ENCODE measurements around the gene GRPEL2.

- TF ChIP-seq CTCF (IDR thresholded peaks at IDR 0.05 in 8 of 11, conservative IDR thresholded peaks at IDR 0.05 in 3 of 11) (no peak), POLR2A (IDR thresholded peaks at IDR 0.05) (no peak), POLR2AphosphoS5 (IDR thresholded peaks at IDR 0.05) (no peak)
Measured at GRCh38 chr5:149362541-149362940, 17.2 kb downstream of the GRPEL2 start.

Measured in spleen (tissue), 7 donors.